C4-2B (cell line): ENCODE results near the gene KRT7.
"Not testable (repeated sequence)": the region's sequence is repeated elsewhere in the genome, so short reads cannot be mapped to it uniquely, and the experiment has no call there.

Experiments
- ZFX ChIP-seq: fragments of 450-650 bp; IDR thresholded peaks from 2 replicates; pipeline ENCODE4 v1.6.1; 2017
- TF ChIP-seq, protein P1 (sequence below): fragments of 450-650 bp; conservative IDR thresholded peaks from 2 replicates; pipeline ENCODE4 v1.5.1; 2017; ENCODE audit warnings: mild to moderate bottlenecking

DNA sequence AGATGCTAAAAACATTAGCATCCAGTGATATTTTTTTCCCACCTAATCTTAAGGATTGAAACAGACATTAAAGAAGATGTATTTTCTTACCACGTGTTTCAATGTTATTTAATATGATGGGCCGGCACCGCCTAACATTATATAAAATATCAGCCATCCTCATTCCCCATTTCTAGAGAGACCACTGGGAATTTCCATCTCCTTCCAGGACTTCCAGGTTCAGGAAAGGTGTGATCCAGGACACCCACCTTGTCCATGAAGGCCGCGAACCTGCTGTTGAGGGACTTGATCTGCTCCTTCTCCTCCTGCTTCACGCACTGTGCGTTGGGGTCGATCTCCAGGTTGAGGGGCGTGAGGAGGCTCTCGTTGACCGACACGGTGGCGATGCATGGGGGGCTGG is 24.9 kb downstream of the KRT7 start:
- TF ChIP-seq, protein P1, sequence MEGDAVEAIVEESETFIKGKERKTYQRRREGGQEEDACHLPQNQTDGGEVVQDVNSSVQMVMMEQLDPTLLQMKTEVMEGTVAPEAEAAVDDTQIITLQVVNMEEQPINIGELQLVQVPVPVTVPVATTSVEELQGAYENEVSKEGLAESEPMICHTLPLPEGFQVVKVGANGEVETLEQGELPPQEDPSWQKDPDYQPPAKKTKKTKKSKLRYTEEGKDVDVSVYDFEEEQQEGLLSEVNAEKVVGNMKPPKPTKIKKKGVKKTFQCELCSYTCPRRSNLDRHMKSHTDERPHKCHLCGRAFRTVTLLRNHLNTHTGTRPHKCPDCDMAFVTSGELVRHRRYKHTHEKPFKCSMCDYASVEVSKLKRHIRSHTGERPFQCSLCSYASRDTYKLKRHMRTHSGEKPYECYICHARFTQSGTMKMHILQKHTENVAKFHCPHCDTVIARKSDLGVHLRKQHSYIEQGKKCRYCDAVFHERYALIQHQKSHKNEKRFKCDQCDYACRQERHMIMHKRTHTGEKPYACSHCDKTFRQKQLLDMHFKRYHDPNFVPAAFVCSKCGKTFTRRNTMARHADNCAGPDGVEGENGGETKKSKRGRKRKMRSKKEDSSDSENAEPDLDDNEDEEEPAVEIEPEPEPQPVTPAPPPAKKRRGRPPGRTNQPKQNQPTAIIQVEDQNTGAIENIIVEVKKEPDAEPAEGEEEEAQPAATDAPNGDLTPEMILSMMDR = not testable (repeated sequence)
- not testable (repeated sequence) for TF ChIP-seq ZFX
